ENCODE measurements around the gene CHRNB2.

Gene CHRNB2

GRCh38 chr1:154546264-154547063 is 21.1 kb upstream of the CHRNB2 start:
- ChIA-PET POLR2A (interaction anchor here (0.9 kb wide), 1 partner anchor 9 kb away, joined by 3 read pairs; no protein-coding TSS in a partner anchor), CTCF (interaction anchor here (0.6 to 2.7 kb wide), 26 partner anchors 9 to 266 kb away, joined by 3 to 47 read pairs (median 4); partner anchors contain the start of gene ATP8B2)
- DNase-seq (ENCODE audit: extremely low spot score) = peak; percentile 89
- TF ChIP-seq FOXM1 (IDR thresholded peaks at IDR 0.05; ENCODE audit: borderline replicate concordance) (no peak), NFRKB (IDR thresholded peaks at IDR 0.05) (no peak), CTBP1 (IDR thresholded peaks at IDR 0.05; ENCODE audit: borderline replicate concordance) (no peak)

- ChIA-PET POLR2A (interaction anchor here (0.9 kb wide), 1 partner anchor 8 kb away, joined by 3 read pairs; no protein-coding TSS in a partner anchor), CTCF (interaction anchor here (0.6 to 2.7 kb wide), 26 partner anchors 8 to 221 kb away, joined by 3 to 47 read pairs (median 4); partner anchors contain the start of gene ATP8B2)
- no peak for TF ChIP-seq NFRKB (IDR thresholded peaks at IDR 0.05)
- no peak for TF ChIP-seq CTBP1 (IDR thresholded peaks at IDR 0.05; ENCODE audit: borderline replicate concordance)
- no peak for TF ChIP-seq PKNOX1 (IDR thresholded peaks at IDR 0.05)
- no peak for TF ChIP-seq L3MBTL2 (conservative IDR thresholded peaks at IDR 0.05)
These were observed 20.4 kb upstream of the CHRNB2 start for GRCh38 chr1:154547105-154547732.

GRCh38 chr1:154548028-154548427 is 19.6 kb upstream of the CHRNB2 start:
- ChIA-PET POLR2A (no interaction called here), CTCF (interaction anchor here (2.7 kb wide), 1 partner anchor 67 kb away, joined by 47 read pairs; no protein-coding TSS in a partner anchor)
- no peak for DNase-seq (ENCODE audit: extremely low spot score)
- TF ChIP-seq PKNOX1 (IDR thresholded peaks at IDR 0.05) (no peak), SUZ12 (IDR thresholded peaks at IDR 0.05) (no peak), ELF4 (IDR thresholded peaks at IDR 0.05) (no peak), FOXM1 (IDR thresholded peaks at IDR 0.05; ENCODE audit: borderline replicate concordance) (no peak), TARDBP (IDR thresholded peaks at IDR 0.05) (no peak), SP1 (IDR thresholded peaks at IDR 0.05) (no peak), CTBP1 (IDR thresholded peaks at IDR 0.05; ENCODE audit: borderline replicate concordance) (no peak), NFRKB (IDR thresholded peaks at IDR 0.05) (no peak), L3MBTL2 (conservative IDR thresholded peaks at IDR 0.05) (no peak), BHLHE40 (IDR thresholded peaks at IDR 0.05; ENCODE audit: borderline replicate concordance) (no peak)

More at GRCh38 chr1:154547105-154547732, 20.4 kb upstream of the CHRNB2 start:
- no peak for DNase-seq (ENCODE audit: extremely low spot score)

- DNase-seq (ENCODE audit: extremely low spot score) = no peak
- POLR2A ChIA-PET = no interaction called here
- no peak for TF ChIP-seq ARNT (IDR thresholded peaks at IDR 0.05)
- no peak for TF ChIP-seq PKNOX1 (IDR thresholded peaks at IDR 0.05)
- no peak for TF ChIP-seq HDGF (IDR thresholded peaks at IDR 0.05; ENCODE audit: borderline replicate concordance)
- no peak for TF ChIP-seq ZNF384 (IDR thresholded peaks at IDR 0.05)
- TF ChIP-seq LEF1 (IDR thresholded peaks at IDR 0.05; ENCODE audit: borderline replicate concordance) = no peak
- no peak for TF ChIP-seq SP1 (IDR thresholded peaks at IDR 0.05)
- no peak for TF ChIP-seq TARDBP (IDR thresholded peaks at IDR 0.05)
- TF ChIP-seq FOXK2 (IDR thresholded peaks at IDR 0.05) = no peak
- TF ChIP-seq L3MBTL2 (conservative IDR thresholded peaks at IDR 0.05) = no peak
- TF ChIP-seq NFRKB (IDR thresholded peaks at IDR 0.05) = no peak
- no peak for TF ChIP-seq SUZ12 (IDR thresholded peaks at IDR 0.05)
- TF ChIP-seq FOXA1 (IDR thresholded peaks at IDR 0.05) = no peak
- CTCF ChIA-PET = interaction anchor here (0.6 kb wide), 1 partner anchor 326 kb away, joined by 4 read pairs; no protein-coding TSS in a partner anchor
These were observed 18.3 kb upstream of the CHRNB2 start for GRCh38 chr1:154549202-154549770.

- CTCF ChIA-PET = no interaction called here
- POLR2A ChIA-PET = no interaction called here
- DNase-seq (ENCODE audit: extremely low spot score) = no peak
- TF ChIP-seq PKNOX1 (IDR thresholded peaks at IDR 0.05) (no peak), HDGF (IDR thresholded peaks at IDR 0.05; ENCODE audit: borderline replicate concordance) (no peak), TARDBP (IDR thresholded peaks at IDR 0.05) (no peak), FOXM1 (IDR thresholded peaks at IDR 0.05; ENCODE audit: borderline replicate concordance) (no peak), BHLHE40 (IDR thresholded peaks at IDR 0.05; ENCODE audit: borderline replicate concordance) (no peak), SP1 (IDR thresholded peaks at IDR 0.05) (no peak), SUZ12 (IDR thresholded peaks at IDR 0.05) (no peak), ARNT (IDR thresholded peaks at IDR 0.05) (no peak), LEF1 (IDR thresholded peaks at IDR 0.05; ENCODE audit: borderline replicate concordance) (no peak), ELF4 (IDR thresholded peaks at IDR 0.05) (no peak), CTBP1 (IDR thresholded peaks at IDR 0.05; ENCODE audit: borderline replicate concordance) (no peak)
These were observed 17.5 kb upstream of the CHRNB2 start for GRCh38 chr1:154550070-154550469.
